ENCODE results near the gene LBH.
A peak's percentile ranks its signal among the peaks of the same experiment; 100 is the strongest.

Gene LBH

GRCh38 chr2:30253873-30254684, 22.7 kb downstream of the LBH start:
- peak in 1 of 10 donors; percentile 5 for DNase-seq
- intact Hi-C loops (cut with DNase I), result no loop called here

DNA sequence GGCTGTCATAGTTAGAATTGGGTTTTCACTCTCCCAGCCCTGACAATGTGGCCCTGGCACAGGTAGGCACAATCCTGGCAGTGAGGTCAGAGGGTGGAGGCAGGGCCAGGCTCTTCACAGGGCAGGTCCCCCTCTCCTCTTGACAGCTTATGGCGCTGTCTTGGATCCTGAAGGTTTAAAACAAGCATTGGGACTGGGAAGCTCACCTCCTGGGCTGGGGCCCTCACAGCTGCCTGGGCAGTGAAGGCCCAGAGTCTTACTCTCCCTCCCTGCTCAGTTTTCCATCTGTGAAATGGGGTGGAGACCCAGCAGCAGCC, 23.3 kb downstream of the LBH start:
- peak in 1 of 10 donors; percentile 77 for DNase-seq
- intact Hi-C loops (cut with DNase I), result no loop called here

GRCh38 chr2:30255026-30255425, 23.7 kb downstream of the LBH start:
- intact Hi-C loops (cut with DNase I), result no loop called here
- DNase-seq, result peak in 1 of 10 donors; percentile 50

GRCh38 chr2:30255466-30256408, 24.4 kb downstream of the LBH start:
- intact Hi-C loops (cut with DNase I), result no loop called here
- DNase-seq, result peak in 1 of 10 donors; percentile 22

DNA sequence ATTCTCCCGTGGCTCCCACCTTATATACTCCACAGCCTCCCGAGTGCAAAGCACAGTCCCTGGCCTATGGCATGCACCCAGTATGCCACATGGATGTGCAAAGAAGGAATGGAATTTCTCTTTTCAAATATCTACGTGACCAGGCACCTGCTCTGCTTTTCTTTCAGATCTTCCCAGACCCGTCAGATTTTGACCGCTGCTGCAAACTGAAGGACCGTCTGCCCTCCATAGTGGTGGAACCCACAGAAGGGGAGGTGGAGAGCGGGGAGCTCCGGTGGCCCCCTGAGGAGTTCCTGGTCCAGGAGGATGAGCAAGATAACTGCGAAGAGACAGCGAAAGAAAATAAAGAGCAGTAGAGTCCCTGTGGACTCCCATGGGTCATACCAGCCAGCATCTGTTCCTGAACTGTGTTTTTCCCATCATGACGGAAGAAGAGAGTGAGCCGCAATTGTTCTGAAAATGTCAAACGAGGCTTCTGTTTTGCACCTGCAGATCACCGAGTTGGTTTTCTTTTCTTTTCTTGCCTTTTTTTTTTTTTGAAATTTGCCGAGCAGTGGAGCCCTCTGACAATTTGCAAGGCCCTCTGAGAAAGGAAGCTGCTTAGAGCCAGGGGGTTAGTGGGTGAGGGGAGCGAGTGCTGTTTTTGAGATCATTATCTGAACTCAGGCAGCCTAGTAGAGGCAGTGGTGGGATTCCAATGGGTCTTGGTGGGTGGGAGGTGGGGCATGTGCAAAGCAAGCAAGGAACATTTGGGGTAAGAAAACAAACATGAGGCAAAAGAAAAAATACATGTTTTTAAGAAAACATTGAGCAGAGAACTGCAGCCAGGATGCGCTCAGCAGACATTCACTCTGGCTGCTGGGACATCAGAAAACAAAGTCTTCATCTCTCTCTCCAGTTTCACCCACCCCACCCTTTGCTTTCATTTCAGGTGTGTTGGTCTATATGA, 26.2 kb downstream of the LBH start:
- peak in 1 of 10 donors; percentile 77 for DNase-seq
- intact Hi-C loops (cut with DNase I), result no loop called here

DNA sequence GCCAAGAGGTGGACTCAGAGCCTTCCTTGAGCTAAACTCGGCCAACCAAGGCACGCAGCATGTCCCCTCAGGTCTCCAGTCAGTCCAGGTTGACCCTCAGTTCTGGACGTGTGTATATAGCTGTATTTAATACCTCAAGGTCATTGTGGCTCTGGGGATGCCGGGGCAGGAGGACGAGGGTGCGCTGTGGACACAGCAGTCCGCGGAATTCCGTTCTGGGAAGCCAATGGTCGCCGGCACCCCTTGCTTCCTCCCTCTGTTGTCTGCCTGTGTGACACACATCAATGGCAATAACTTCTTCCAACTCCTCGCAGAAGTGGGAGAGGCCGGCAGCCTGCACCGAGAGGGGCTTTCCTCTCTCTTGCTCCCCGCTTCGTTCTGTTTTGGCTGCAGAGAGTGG, 27.7 kb downstream of the LBH start:
- intact Hi-C loops (cut with DNase I), result no loop called here
- peak in 1 of 10 donors; percentile 69 for DNase-seq

DNA sequence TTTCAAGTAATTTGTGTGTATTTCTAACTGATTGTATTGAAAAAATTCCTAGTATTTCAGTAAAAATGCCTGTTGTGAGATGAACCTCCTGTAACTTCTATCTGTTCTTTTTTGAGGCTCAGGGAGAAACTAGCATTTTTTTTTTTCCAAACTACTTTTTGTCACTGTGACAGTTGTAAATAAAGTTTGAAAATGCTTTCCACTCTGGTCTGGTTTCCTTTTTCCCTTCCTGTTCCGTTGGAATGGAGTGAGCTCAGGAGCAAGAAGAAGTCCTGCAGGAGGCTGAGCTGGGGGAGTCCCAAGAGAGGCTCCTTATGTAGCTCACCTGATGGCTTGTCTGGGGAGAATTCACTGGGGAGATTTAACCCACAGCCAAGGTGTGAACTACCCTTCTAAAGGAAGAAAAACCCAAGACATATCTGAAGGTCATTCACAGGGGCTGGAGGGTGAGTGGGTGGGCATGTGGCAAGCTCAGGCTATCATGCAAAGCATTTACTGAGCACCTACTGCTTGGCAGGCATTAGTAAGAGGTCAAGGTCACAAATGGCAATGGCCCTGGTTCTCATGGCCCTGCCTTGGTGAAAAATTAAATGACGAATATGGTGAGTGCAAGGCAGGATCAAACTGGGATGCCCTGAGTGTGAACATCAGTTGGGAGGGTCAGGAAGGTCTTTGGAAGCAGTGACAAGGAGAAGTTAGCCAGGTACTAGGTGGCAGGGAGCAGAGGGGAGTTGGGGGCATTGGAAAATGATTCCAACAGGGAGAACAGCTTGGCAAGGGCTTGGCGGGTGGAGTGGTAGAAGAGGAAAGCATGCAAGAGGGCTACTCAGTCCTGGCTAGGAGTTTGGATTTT, 28.7 kb downstream of the LBH start:
- DNase-seq, result peak in 1 of 10 donors; percentile 10
- intact Hi-C loops (cut with DNase I), result no loop called here

GRCh38 chr2:30260941-30261340, 29.6 kb downstream of the LBH start:
- intact Hi-C loops (cut with DNase I), result no loop called here
- DNase-seq, result no peak

- DNase-seq, result no peak
- intact Hi-C loops (cut with DNase I), result no loop called here
Observed at GRCh38 chr2:30261695-30262211, 30.4 kb downstream of the LBH start.

GRCh38 chr2:30262716-30263309, 31.5 kb downstream of the LBH start:
- intact Hi-C loops (cut with DNase I), result no loop called here

DNA sequence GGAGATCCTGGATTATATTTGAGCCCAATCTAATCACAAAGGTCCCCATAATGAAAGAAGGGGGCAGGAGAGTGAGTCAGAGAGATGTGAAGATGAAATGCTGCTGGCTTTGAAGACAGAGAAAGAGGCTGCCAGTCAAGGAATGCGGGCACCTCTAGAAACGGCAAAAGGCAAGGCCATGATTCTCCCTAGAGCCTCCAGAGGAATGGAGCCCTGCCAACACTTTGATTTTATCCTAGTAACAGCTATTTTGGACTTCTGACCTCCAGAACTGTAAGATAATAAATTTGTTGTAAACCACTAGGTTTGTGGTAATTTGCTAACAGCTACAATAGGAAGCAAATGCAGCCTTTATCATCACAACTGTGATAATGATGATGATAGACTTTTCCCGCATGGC, 32.9 kb downstream of the LBH start:
- DNase-seq, result no peak
- intact Hi-C loops (cut with DNase I), result no loop called here

More at GRCh38 chr2:30262716-30263309, 31.5 kb downstream of the LBH start:
- peak in 1 of 10 donors; percentile 52 for DNase-seq

DNA sequence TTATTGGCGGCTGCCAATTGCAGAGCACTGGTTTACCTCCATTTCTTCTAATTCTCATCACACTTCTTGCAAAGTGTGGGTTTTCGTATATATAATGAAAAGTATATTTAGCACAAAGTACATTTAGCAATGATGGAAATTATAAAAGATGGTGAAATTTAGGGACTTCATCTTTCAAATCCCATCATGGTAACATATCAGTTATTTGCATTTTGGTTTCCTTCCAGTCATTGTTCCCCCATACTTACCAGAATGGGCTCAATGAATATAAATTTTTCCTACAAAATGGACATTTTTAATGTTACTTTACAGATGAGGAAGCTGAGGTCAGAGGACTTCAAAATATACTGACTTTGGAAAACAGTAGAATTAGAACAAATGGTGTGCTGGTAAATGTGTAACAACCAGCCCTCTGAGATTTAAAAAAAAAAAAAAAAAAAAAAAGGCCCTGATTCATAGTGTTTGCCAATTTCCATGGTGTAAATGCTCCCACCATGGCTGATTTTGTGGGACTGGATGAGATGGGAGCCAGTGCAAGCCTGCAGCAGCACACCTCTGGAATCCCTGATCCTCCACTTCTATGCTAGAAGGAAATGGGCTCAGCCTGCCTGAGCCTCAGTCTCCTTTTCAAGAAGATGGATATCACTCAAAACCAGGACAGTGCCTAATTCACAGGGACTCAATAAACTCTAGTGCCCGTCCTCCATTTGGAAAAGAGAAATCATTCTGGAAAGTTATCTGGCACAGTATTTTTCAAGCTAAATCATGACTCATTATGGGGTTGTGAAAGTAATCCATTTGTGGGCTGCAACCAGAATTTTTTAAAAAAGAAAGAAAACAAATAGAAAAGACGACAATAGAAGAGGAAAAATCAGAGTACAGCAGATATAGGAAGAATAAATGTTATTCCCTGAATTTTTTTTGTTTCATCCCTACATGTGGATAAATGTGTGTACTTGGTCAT, 34.0 kb downstream of the LBH start:
- no peak for DNase-seq
- intact Hi-C loops (cut with DNase I), result no loop called here

DNA sequence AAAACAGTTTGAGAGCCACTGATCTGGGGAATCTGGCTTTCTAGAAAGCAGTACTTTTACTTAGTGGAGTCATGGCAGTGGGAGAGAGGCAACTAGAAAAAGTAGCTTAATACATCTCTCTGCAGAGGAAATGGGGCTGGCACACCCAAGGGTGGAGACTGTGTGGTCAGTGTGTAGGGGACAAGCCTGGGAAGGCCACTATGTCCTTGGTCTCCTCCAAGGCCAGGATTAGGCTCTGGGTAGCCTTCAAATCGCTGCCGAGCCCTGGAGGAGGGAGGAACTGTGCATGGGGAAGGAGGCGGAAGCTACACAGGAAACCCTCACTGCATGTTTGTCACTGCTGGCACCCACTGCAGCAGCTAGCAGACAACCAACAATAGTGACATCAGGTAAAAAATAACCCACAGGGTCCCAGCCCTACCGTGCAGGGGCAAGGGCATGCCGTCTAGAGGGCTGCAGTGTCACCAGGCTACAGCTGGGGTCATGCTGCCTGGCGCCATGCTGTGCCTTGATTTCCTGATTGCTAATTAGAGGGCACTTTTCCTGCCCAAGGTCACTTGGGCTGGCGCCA, 34.8 kb downstream of the LBH start:
- no peak for DNase-seq
- intact Hi-C loops (cut with DNase I), result no loop called here

GRCh38 chr2:30266705-30267104, 35.4 kb downstream of the LBH start:
- intact Hi-C loops (cut with DNase I), result no loop called here
- peak in 1 of 10 donors; percentile 56 for DNase-seq

DNA sequence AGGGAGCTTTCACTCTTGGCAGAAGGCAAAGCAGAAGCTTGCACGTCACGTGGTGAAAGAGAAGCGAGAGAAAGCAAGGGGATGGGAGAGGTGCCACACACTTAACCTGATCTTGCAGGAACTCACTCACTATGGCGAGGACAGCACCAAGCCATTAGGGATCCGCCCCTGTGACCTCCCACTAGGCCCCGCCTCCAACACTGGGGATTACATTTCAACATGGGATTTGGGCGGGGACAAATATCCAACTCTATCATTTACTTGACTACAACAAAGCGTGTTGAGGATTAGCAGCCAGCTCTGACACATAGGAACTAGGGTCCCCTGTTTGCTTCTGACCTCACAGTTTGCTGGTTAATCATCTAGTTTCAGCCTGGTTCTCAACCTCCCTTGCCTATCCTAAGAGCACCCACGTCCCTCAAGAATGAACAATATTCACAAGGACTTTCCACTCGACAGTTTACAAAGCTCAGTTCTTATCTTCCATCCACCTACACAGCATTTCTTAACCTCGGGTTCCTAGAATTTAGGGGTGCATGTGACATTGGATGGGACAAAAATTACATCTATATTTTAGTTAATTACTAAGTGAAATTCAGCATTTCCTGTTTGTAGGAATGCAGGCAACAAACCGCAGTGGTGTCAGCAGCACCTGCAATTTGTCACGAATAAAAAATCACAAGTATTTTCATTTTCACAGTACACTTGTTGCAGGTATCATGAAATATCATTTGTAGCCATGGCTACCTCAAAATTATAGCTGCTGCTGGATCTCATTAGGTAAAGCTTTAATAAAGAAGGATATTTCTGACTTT, 36.0 kb downstream of the LBH start:
- intact Hi-C loops (cut with DNase I), result no loop called here
- DNase-seq, result peak in 1 of 10 donors; percentile 29

DNA sequence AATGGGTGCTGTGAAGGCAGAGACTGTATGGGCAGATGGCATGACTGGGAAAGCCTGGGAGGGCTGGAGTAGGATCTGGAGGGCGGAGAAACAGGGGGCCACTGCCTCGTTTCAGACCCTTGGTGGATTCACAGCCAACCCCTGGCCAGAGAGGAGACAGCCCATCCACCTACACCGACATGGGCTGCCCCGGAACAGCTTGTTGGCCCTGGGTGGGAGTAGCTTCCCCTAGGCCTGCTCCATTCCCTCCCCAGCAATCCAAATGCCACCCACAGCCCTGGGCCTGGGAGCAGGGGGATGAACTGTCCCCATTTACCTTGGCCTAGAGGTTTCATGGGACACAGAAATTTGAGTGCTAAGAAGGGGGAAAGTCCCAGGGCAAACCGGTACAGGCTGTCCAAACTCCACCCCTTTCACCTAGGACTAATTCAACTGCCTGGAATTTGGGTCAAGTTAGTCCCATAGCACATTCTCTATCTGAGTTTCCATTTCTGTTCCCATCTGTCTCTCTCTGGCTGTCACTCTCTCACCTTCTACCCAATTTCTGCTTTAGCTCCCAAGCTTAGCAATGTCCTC, 37.0 kb downstream of the LBH start:
- DNase-seq, result peak in 1 of 10 donors; percentile 70
- intact Hi-C loops (cut with DNase I), result no loop called here

All from posterior cingulate gyrus (tissue), 11 donors.